Prostate gland (tissue), 2 donors: Measurements from ENCODE around the gene ZSCAN10. TPM values are rescaled to one million over a fixed set of nuclear protein-coding genes. Genes with fewer than 3 reads are reported as not detected.

Experiments used
- DNase-seq: peaks from one replicate; pipeline ENCODE4 v3.0.0-alpha.2; 2019; ENCODE audit warnings: low spot score
- H3K27ac ChIP-seq, 2 donors: fragments of 200-600 bp; sonication (generic); 2 replicates each; pipeline ENCODE4 v1.5.1; 2017 to 2019
- H3K27me3 ChIP-seq: fragments of 200-600 bp; sonication (generic); replicated peaks from 2 replicates; pipeline ENCODE4 v1.5.1; 2019; ENCODE audit not compliant: insufficient read depth
- H3K36me3 ChIP-seq, 2 donors: fragments of 200-600 bp; sonication (generic); 1 replicate in 1 of 2; 2 replicates in 1 of 2; pipeline versions ENCODE4 v1.5.1 to v1.8.1; 2017 to 2019
- H3K4me1 ChIP-seq: fragments of 200-600 bp; sonication (generic); replicated peaks from 2 replicates; pipeline ENCODE4 v1.5.1; 2019
- H3K4me3 ChIP-seq, 2 donors: fragments of 200-600 bp; sonication (generic); 2 replicates each; pipeline ENCODE4 v1.5.1; 2017 to 2019
- H3K9me3 ChIP-seq: fragments of 200-600 bp; sonication (generic); 2 replicates; pipeline ENCODE4 v1.5.1; 2017
- CTCF ChIP-seq, 4 experiments: fragments of 200-600 bp in 2 of 4; fragments of 450-650 bp in 2 of 4; sonication (generic) in 2 of 4; IDR thresholded peaks; 1 replicate in 3 of 4; 2 replicates in 1 of 4; pipeline ENCODE4 v1.5.1; 2016 to 2019; ENCODE audit warnings: antibody characterized with exemption in 4 of 4, mild to moderate bottlenecking in 2 of 4, moderate library complexity in 2 of 4
- POLR2A ChIP-seq: fragments of 450-650 bp; IDR thresholded peaks from one replicate; pipeline ENCODE4 v1.6.1; 2016; ENCODE audit warnings: antibody characterized with exemption, mild to moderate bottlenecking
- POLR2AphosphoS5 ChIP-seq: sonication (generic); formaldehyde crosslinking; IDR thresholded peaks from one replicate; pipeline ENCODE4 v1.6.1; 2017; ENCODE audit warnings: antibody characterized with exemption
- WGBS: methylation state at CpG from one replicate; pipeline ENCODE4 v1.1.5; 2018; 5-methylcytosine and 5-hydroxymethylcytosine counted together
- intact Hi-C: fragments of 100-400 bp; cut with DNase I; formaldehyde crosslinking; loops from one replicate; pipeline ENCODE4 v1.14.2; 2022
- total RNA-seq, 2 donors: library from RNA; depleted of rRNA; stranded (reverse); fragments of >200 nt; gene quantifications; one replicate each; pipeline ENCODE4 v1.1.0, GENCODE V29; 2016

ZSCAN10 gene
- total RNA-seq, 2 donors from 2014 or later, result 0.57 TPM; not detected in 1

- intact Hi-C loops, result no loop called here
- H3K27ac ChIP-seq, result no peak overlapping the region
Observed at GRCh38 chr16:3119701-3120408, 20.8 kb upstream of the ZSCAN10 start.

GRCh38 chr16:3119286-3119685 is 20.2 kb upstream of the ZSCAN10 start:
- intact Hi-C loops, result no loop called here
- Histone ChIP-seq H3K27me3 (no peaks in the 10 kb centered on the region), H3K4me1 (peaks cover 5% of the 10 kb centered on the region), H3K4me3 (no peak overlapping the region), H3K36me3 (peaks cover 6% of the 10 kb centered on the region in 2 donors), H3K27ac (no peak overlapping the region), H3K9me3 (no peaks in the 10 kb centered on the region)
- TF ChIP-seq CTCF (IDR thresholded peaks at IDR 0.05) (no peak), POLR2A (no peak), POLR2AphosphoS5 (no peak)
- DNase-seq, result no peak
- 95% methylated on average over 28 of the region's 33 CpGs for WGBS

More at GRCh38 chr16:3119701-3120408, 20.8 kb upstream of the ZSCAN10 start:
- WGBS, result 94% methylated on average over 44 of the region's 57 CpGs
- peaks cover 5% of the 10 kb centered on the region for H3K4me1 ChIP-seq
- TF ChIP-seq POLR2AphosphoS5 (no peak), POLR2A (no peak), CTCF (IDR thresholded peaks at IDR 0.05) (no peak)
- no peaks in the 10 kb centered on the region for H3K9me3 ChIP-seq
- DNase-seq, result no peak
- H3K27me3 ChIP-seq, result no peaks in the 10 kb centered on the region
- peaks cover 6% of the 10 kb centered on the region in 2 donors for H3K36me3 ChIP-seq
- no peak overlapping the region for H3K4me3 ChIP-seq

- Histone ChIP-seq H3K27ac (no peak overlapping the region), H3K27me3 (no peaks in the 10 kb centered on the region), H3K4me1 (peaks cover 5% of the 10 kb centered on the region), H3K9me3 (no peaks in the 10 kb centered on the region), H3K36me3 (peaks cover 6% of the 10 kb centered on the region in 2 donors), H3K4me3 (no peak overlapping the region)
- TF ChIP-seq CTCF (IDR thresholded peaks at IDR 0.05) (no peak), POLR2A (no peak), POLR2AphosphoS5 (no peak)
- intact Hi-C loops, result no loop called here
- no peak for DNase-seq
- 93% methylated on average over 20 of the region's 20 CpGs for WGBS
Observed at GRCh38 chr16:3118846-3119245, 19.8 kb upstream of the ZSCAN10 start.

- Histone ChIP-seq H3K4me1 (peaks cover 4% of the 10 kb centered on the region), H3K36me3 (peaks cover 6% of the 10 kb centered on the region in 2 donors), H3K27ac (no peak overlapping the region), H3K27me3 (no peaks in the 10 kb centered on the region), H3K4me3 (no peak overlapping the region), H3K9me3 (no peaks in the 10 kb centered on the region)
- TF ChIP-seq POLR2A (no peak), CTCF (IDR thresholded peaks at IDR 0.05) (no peak), POLR2AphosphoS5 (no peak)
- DNase-seq, result no peak
- WGBS, result 81% methylated on average over 16 of the region's 16 CpGs
- intact Hi-C loops, result no loop called here
Observed at GRCh38 chr16:3118204-3118790, 19.2 kb upstream of the ZSCAN10 start.

GRCh38 chr16:3115561-3115960 is 16.5 kb upstream of the ZSCAN10 start:
- intact Hi-C loops, result no loop called here

More at GRCh38 chr16:3115561-3115960, 16.5 kb upstream of the ZSCAN10 start:
- no peaks in the 10 kb centered on the region for H3K9me3 ChIP-seq
- H3K27ac ChIP-seq, result no peak overlapping the region
- DNase-seq, result no peak
- peaks cover 6% of the 10 kb centered on the region in 2 donors for H3K36me3 ChIP-seq
- 78% methylated on average over 12 of the region's 14 CpGs for WGBS
- H3K4me1 ChIP-seq, result peaks cover 8% of the 10 kb centered on the region
- no peak overlapping the region for H3K4me3 ChIP-seq
- H3K27me3 ChIP-seq, result no peaks in the 10 kb centered on the region
- no peak for TF ChIP-seq POLR2AphosphoS5
- no peak for TF ChIP-seq POLR2A
- no peak for TF ChIP-seq CTCF (IDR thresholded peaks at IDR 0.05)
